Dedifferentiated amniotic fluid mesenchymal stem cell (primary cell): ENCODE data around the gene DLG1.

Experiments
- DNase-seq: peaks from one replicate; pipeline ENCODE4 v3.0.0-alpha.2; 2016; ENCODE audit errors: extremely low spot score

Gene DLG1

DNA sequence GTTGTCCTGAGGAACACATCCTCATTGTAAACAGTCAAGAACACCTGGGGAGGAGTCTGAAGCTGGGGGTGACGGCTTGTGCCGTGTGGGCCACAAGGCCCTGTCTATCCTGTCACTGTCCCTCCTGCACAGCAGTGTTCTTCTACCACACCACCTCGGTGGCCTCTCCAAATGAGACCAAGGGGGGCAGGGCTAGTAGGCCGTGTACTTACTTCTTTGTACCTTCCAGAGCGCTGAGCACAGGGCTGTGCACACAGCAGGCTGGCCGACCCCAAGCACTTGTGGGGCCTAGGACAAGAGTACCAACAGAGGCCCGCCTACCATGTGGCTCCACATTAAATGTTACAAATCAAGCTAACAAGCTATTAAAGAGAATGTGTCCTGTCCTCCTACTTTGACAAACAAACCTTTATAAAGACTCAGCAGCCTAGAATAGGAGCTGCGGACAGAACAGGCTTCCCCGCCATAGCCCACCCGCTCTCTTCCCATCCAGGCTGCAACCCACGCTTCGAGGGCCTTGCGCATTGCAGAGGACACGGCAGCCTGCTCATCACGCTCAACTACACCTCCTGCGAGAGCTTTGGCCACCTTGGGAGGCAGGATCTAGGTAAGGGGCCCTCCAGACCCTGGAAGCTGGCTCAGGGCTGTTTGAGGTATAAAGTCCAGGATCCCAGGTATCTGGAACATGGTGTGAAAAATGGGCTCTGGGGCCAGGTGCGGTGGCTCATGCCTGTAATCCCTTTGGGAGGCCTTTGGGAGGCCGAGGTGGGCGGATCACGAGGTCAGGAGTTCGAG lies 299.2 kb downstream of the DLG1 start:
- DNase-seq: no peak

DNA sequence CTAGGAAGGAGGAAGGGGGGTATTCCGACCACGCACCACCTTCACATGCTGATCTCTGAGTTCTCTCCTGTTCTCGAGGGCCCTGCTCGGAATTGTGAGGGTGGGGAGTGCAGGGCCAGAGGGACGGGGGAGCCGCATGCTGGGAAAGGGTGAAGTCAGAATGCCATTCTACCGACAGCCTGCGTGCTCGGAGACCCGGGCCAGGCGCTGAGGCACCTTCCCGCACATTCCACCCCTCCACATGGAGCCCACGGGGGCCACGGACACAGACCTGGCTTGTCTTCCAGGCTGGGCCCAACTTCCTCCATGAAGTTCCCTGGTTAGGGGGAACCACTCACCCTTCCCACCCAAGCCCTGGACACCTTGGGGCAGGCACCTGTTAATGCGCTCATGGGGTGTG lies 301.1 kb downstream of the DLG1 start:
- no peak for DNase-seq

- DNase-seq: no peak
These were observed 301.8 kb downstream of the DLG1 start for GRCh38 chr3:196996454-196997265.

DNA sequence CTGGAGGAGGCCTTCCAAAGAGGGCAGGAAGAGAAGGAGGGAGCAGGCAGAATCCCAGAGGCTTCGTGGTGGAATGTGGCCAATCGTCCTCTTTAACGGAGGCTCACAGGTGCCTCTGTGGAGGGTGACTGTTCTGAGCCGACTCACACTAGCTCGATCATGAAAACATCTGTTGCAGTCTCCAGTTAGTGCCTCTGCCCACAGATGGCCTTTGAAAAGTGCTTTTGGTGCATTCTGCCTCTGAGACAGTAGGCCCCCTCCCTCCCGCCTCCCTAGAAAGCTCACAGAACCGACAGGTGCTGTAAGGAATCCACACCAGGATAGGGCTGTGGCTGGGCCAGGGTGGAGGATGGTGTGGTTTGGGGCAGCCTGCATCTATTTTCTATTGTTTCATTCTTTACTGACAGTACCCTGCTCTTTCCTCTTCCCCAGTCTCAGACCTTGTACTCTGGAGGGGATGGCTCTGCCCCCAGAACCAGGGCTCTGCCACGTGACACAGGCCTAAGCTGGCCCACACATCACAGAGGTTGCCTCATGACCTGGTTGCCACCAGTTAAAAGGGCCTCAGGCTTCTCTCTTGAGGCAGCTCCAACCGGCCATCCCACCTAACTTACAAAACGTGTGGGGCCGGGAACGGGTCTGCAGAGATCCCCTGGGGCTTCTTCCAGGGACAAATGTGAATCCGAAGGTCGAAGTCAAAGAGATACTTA lies 302.6 kb downstream of the DLG1 start:
- DNase-seq: no peak

DNA sequence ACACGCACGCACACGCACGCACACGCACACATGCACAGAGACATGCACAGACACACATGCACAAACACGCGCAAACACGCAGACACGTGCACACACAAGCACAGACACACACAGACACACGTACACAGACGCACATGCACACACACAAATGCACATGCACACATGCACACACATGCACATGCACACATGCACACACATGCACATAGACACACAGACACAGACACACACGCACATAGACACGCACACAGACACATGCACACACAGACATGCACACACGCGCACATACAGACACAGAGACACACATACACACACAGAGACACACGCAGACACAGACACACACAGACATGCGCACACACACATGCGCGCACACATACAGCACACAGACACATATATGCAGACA lies 303.4 kb downstream of the DLG1 start:
- no peak for DNase-seq

- no peak for DNase-seq
These were observed 304.4 kb downstream of the DLG1 start for GRCh38 chr3:196994056-196994455.
